NCI-H524 (cell line): ENCODE results near the gene ARMC3.

Experiments used
- DNase-seq, 2 experiments: peaks; one replicate each; lab custom pipeline; 2025; lab: John Stamatoyannopoulos, UW

The ARMC3 gene

DNA sequence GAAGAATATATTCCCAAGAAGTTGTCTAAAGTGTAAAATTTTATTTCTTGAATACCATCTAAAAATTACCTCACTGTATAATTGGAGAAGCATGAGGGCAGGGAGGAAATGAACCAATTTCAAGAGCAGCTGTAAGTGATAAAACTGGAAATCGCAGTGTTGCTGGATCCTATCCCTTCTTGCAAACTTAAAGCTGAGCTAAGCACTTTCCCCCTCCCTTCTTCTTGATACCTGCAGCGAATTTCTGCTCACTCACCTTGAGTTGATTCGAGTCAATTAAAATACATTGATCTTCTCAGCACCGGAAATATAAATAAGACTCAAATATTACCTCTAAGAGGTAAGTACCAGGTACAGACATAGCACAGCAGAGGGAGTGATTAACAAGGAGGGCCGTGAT lies 65.5 kb downstream of the ARMC3 start:
- DNase-seq: no peak

GRCh38 chr10:22997096-22997495 lies 69.2 kb downstream of the ARMC3 start:
- DNase-seq: peak in 1 of 2 experiments; percentile 29

DNA sequence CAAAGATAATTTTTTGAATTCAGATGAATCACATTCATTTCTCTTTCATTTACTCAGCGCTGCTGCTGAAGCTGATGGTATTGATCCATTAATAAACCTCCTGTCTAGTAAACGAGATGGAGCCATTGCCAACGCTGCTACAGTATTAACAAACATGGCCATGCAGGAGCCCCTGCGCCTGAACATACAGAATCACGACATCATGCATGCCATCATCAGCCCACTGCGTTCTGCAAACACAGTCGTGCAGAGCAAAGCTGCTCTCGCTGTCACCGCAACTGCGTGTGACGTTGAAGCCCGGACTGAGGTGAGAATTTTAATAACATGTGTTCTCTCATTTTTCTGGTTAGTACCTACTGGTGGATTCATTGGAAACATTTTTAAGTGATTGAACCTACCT lies 70.2 kb downstream of the ARMC3 start:
- no peak for DNase-seq

- DNase-seq: no peak
Measured at GRCh38 chr10:22999942-23000341, 72.1 kb downstream of the ARMC3 start.

DNA sequence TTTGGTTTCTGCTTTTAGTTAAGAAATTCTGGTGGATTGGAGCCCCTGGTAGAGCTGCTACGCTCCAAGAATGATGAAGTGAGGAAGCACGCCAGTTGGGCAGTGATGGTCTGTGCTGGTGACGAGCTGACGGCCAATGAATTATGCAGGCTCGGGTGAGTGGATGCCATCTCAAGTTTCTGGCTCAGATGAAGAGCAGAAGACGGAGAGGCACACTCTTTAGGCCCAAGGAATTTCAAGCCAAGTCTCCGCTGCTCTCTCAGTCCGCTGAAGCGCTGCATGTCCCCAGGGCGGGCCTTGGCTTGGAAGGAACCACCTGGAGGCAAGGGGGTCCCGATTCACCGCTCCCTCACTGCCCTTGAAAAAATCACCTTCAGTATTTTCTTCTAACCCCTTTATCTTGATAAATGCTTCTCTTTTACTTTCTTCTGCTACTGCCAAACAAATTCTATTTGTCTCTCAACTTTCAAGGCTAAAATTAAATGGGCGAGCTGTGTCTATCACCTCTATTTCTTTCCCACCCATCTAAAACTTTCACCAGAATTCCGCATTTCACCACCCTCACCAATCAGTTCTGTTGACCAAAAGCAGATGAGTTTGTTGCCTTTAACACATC lies 74.2 kb downstream of the ARMC3 start:
- DNase-seq: no peak

GRCh38 chr10:23005150-23005549 lies 77.3 kb downstream of the ARMC3 start:
- no peak for DNase-seq

GRCh38 chr10:23013581-23014335 lies 85.9 kb downstream of the ARMC3 start:
- DNase-seq: no peak

DNA sequence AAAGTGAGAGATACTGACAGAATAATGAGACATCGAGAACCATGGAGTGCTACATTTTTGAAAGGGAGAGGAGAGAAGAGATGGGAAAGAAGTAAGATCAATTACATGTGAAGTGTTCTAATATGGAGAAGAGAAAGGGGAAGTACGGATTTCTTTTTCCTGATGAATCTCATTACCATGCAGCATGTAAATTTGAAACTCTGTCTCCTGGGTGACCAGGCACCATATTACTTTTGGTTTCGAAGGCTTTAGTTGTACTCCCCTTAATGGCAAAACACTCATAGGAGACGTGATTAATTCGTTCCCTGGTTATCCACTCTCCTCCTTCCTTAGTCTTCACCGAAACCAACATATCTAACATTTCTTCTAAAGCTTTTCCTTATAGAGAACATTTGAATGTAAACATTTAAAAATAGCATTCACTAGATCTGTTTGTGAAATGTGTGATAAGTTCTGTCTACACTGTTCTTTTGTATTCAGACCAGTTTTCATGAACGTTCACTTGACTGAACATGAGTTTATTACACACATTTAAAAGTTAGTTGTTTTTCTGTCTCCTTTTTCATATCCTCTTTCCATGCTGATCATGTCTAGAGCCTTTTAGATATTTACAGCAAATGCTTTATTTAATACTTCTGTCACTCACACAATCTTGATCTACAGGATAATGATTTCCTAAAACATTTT lies 87.3 kb downstream of the ARMC3 start:
- no peak for DNase-seq

DNA sequence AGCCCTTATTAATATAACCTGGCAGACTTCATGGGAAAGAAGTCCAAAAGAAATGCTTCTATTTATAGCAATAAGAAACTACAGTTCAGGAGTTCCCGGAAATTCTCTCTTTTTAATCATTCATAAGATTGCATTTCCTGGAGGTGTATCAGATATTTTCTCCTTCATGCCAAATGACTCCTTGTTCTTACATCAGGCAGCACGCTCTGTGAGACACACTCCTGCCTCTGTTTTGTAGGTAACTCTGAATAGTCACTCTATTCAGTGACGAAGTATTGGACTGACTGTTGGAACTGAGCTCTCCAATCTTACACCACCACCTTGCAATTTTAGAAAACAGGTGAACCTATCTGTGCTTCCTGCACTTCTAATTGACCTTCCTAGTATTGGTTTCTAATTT lies 88.8 kb downstream of the ARMC3 start:
- DNase-seq: no peak

- DNase-seq: no peak
Measured at GRCh38 chr10:23019633-23020032, 91.8 kb downstream of the ARMC3 start.

- no peak for DNase-seq
Measured at GRCh38 chr10:23021430-23021829, 93.6 kb downstream of the ARMC3 start.

- no peak for DNase-seq
Measured at GRCh38 chr10:23024002-23024401, 96.1 kb downstream of the ARMC3 start.

DNA sequence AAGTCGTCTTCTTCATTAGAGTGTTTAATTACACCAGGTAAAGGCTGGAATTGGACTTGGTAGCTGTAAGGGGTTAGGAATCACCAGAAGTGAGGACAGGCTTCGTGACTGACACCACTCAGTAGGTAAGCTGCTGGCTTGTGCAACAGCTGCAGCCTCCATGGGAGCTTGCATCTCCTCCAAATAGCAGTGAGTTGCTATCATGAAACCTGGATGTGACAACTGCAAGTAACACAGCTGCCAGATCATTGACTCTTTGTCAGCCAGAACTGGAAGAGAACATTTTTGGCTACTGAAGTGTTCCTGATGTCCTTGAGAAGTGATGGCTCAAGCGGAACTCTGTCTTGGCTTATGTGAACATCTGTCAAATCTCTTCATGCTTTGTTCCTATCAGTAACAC lies 103.5 kb downstream of the ARMC3 start:
- peak in 1 of 2 experiments; percentile 0 for DNase-seq

DNA sequence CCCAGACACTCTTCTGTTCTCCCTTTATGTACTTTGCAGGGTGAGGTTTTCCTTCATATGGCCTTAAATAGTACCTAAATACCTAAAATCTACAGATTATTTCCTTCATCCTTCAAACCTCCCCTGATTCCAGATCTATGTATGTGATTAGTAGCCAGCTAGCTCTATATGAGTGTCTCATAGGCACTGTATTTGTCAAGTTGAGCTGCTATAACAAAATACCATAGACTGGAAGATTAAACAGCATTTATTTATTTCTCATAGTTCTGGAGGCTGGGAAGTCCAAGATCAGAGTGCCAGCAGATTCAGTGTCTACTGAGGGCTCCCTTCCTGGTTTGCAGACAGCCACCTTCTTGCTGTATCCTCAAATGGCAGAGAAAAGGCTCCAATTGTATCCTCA lies 106.9 kb downstream of the ARMC3 start:
- no peak for DNase-seq

- DNase-seq: peak in 1 of 2 experiments; percentile 8
Measured at GRCh38 chr10:23035569-23035968, 107.7 kb downstream of the ARMC3 start.

GRCh38 chr10:23037152-23037551 lies 109.3 kb downstream of the ARMC3 start:
- no peak for DNase-seq

- no peak for DNase-seq
Measured at GRCh38 chr10:23037561-23037960, 109.7 kb downstream of the ARMC3 start.

GRCh38 chr10:23038172-23038571 lies 110.3 kb downstream of the ARMC3 start:
- DNase-seq: no peak

- DNase-seq: no peak
Measured at GRCh38 chr10:23040002-23040401, 112.1 kb downstream of the ARMC3 start.

DNA sequence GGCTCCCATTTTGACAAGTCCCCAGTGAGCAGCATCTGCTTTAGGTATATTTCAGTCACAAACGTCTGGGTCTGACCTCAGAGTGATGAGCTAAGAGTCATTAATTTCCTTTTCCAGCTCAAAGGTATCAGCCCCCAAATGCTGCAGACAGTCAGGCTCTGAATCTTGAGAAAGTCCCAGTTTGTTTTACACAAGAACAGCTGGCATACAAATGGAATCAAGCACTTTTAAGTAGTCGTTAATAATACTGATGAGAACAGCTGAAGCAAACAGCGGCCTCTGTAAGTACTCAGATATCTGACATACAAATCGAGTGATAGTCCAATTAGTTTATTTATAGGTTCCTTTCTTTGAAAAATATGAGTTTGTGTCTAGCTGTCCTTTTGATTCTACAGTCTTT lies 118.2 kb downstream of the ARMC3 start:
- DNase-seq: peak; percentile 34 to 71

GRCh38 chr10:23047201-23048050 lies 119.6 kb downstream of the ARMC3 start:
- no peak for DNase-seq

- no peak for DNase-seq
Measured at GRCh38 chr10:23048191-23048590, 120.3 kb downstream of the ARMC3 start.
